CD4-positive, alpha-beta T cell (primary cell): ENCODE measurements around the gene DYSF. TPM values are rescaled to one million over a fixed set of nuclear protein-coding genes. Genes with fewer than 3 reads are reported as not detected.

ENCODE experiments used
- ATAC-seq: fragments of 200-7000 bp; cut with Tn5 transposase; one replicate; pipeline ENCODE4 v1.10.0; 2022; ENCODE audit warnings: mild to moderate bottlenecking; ENCODE audit not compliant: poor library complexity
- CTCF ChIA-PET: fragments of 350-600 bp; sonication (Branson Sonifier 250); formaldehyde crosslinking; loops from one replicate; lab custom pipeline; 2021; ENCODE audit warnings: antibody characterized with exemption, inconsistent platforms; lab: Charles Lee
- POLR2A ChIA-PET: fragments of 350-600 bp; sonication (Branson Sonifier 250); formaldehyde crosslinking; loops from one replicate; lab custom pipeline; 2021; ENCODE audit warnings: antibody characterized with exemption, inconsistent platforms; lab: Charles Lee
- DNase-seq, 14 experiments: peaks; one replicate each; pipeline ENCODE4 v3.0.0-alpha.2; 2013 to 2020; ENCODE audit warnings: mixed read lengths in 2 of 14
- H3K27ac ChIP-seq, 2 donors: one replicate each; pipeline versions ENCODE4 v1.5.1 to v1.7.0; 2013; ENCODE audit warnings: low read length in 2 of 2, low read depth in 1 of 2, mild to moderate bottlenecking in 1 of 2
- H3K27me3 ChIP-seq, 2 experiments: 1 replicate in 1 of 2; 2 replicates in 1 of 2; pipeline versions ENCODE4 v1.6.1 to v1.7.0; 2013; ENCODE audit warnings: low read length in 2 of 2, control low read depth in 1 of 2, mild to moderate bottlenecking in 1 of 2, moderate library complexity in 1 of 2; ENCODE audit not compliant: insufficient read depth in 2 of 2, control insufficient read depth in 1 of 2
- H3K36me3 ChIP-seq: one replicate; pipeline ENCODE4 v1.6.1; 2013; ENCODE audit warnings: low read length, control low read depth; ENCODE audit not compliant: insufficient read depth
- H3K4me1 ChIP-seq: one replicate; pipeline ENCODE4 v1.6.1; 2013; ENCODE audit warnings: low read length, control low read depth; ENCODE audit not compliant: insufficient read depth
- H3K4me3 ChIP-seq: one replicate; pipeline ENCODE4 v1.5.1; 2013; ENCODE audit warnings: mild to moderate bottlenecking, low read length, moderate library complexity
- H3K9me3 ChIP-seq, 2 experiments: 1 replicate in 1 of 2; 2 replicates in 1 of 2; pipeline versions ENCODE4 v1.6.1 to v1.7.0; 2013; ENCODE audit warnings: low read length in 2 of 2, mild to moderate bottlenecking in 2 of 2, control low read depth in 1 of 2, moderate library complexity in 1 of 2; ENCODE audit not compliant: control insufficient read depth in 1 of 2, insufficient read depth in 1 of 2
- H3K27ac Mint-ChIP-seq: one replicate; pipeline ENCODE4 v1.8.0; 2020; ENCODE audit warnings: mixed read lengths
- H3K27me3 Mint-ChIP-seq: one replicate; pipeline ENCODE4 v1.8.0; 2021; ENCODE audit warnings: mixed read lengths
- H3K36me3 Mint-ChIP-seq: one replicate; pipeline ENCODE4 v1.8.0; 2021; ENCODE audit warnings: low read depth, mixed read lengths
- H3K4me1 Mint-ChIP-seq: one replicate; pipeline ENCODE4 v1.8.0; 2021; ENCODE audit warnings: low read depth, mixed read lengths
- H3K4me3 Mint-ChIP-seq: one replicate; pipeline ENCODE4 v1.8.0; 2020; ENCODE audit warnings: mild to moderate bottlenecking, mixed read lengths
- H3K9me3 Mint-ChIP-seq: one replicate; pipeline ENCODE4 v1.8.0; 2020; ENCODE audit warnings: mixed read lengths
- CTCF ChIP-seq: fragments of 200-600 bp; IDR thresholded peaks from one replicate; pipeline ENCODE4 v1.8.0; 2022; ENCODE audit warnings: antibody characterized with exemption, mild to moderate bottlenecking
- intact Hi-C, 2 experiments: fragments of 100-400 bp; cut with DNase I in 1 of 2; cut with micrococcal nuclease in 1 of 2; formaldehyde crosslinking; loops; one replicate each; pipeline versions ENCODE4 v1.15.1 to v1.9.0; 2023 to 2025; cut with DNase I, micrococcal nuclease
- total RNA-seq, 174 experiments: library from RNA in 2 of 174; stranded (reverse) in 2 of 174; gene quantifications; one replicate each; pipeline ENCODE4 v1.2.3 and lab custom pipeline; 2021 to 2026

The DYSF gene
- total RNA-seq, 2 experiments from 2014 or later: 0.27 to 0.31 TPM

- CTCF ChIA-PET: no interaction called here
- no peaks in the 10 kb centered on the region for H3K9me3 Mint-ChIP-seq
- H3K4me1 Mint-ChIP-seq: no peaks in the 10 kb centered on the region
- no peaks in the 10 kb centered on the region for H3K36me3 Mint-ChIP-seq
- Histone ChIP-seq H3K36me3 (no peaks in the 10 kb centered on the region), H3K27ac (no peak overlapping the region), H3K4me1 (no peaks in the 10 kb centered on the region), H3K4me3 (no peak overlapping the region), H3K27me3 (peaks cover under 1 to 7% of the 10 kb centered on the region in 2 experiments), H3K9me3 (no peaks in the 10 kb centered on the region)
- DNase-seq: no peak
- no peak for ATAC-seq
- H3K27me3 Mint-ChIP-seq: peaks cover 15% of the 10 kb centered on the region
- H3K4me3 Mint-ChIP-seq: no peak overlapping the region
- no peak overlapping the region for H3K27ac Mint-ChIP-seq
- no peak for TF ChIP-seq CTCF
- intact Hi-C loops: no loop called here
- POLR2A ChIA-PET: no interaction called here
Observed at GRCh38 chr2:71599038-71599437, 145.7 kb downstream of the DYSF start.

GRCh38 chr2:71599646-71600236, 146.4 kb downstream of the DYSF start:
- ChIA-PET CTCF (no interaction called here), POLR2A (no interaction called here)
- intact Hi-C loops: no loop called here
- no peaks in the 10 kb centered on the region for H3K4me1 Mint-ChIP-seq
- H3K9me3 Mint-ChIP-seq: no peaks in the 10 kb centered on the region
- no peak for DNase-seq
- H3K4me1 ChIP-seq: no peaks in the 10 kb centered on the region
- no peak for ATAC-seq
- H3K4me3 Mint-ChIP-seq: no peak overlapping the region
- no peaks in the 10 kb centered on the region for H3K36me3 ChIP-seq
- no peak overlapping the region for H3K27ac ChIP-seq
- H3K27me3 ChIP-seq: peaks cover 6 to 11% of the 10 kb centered on the region in 2 experiments
- no peak overlapping the region for H3K27ac Mint-ChIP-seq
- no peak for TF ChIP-seq CTCF
- H3K36me3 Mint-ChIP-seq: no peaks in the 10 kb centered on the region
- H3K9me3 ChIP-seq: no peaks in the 10 kb centered on the region
- peaks cover 19% of the 10 kb centered on the region for H3K27me3 Mint-ChIP-seq
- no peak overlapping the region for H3K4me3 ChIP-seq

- no peaks in the 10 kb centered on the region for H3K36me3 Mint-ChIP-seq
- Histone ChIP-seq H3K27me3 (peaks cover 8 to 11% of the 10 kb centered on the region in 2 experiments), H3K4me3 (no peak overlapping the region), H3K36me3 (no peaks in the 10 kb centered on the region), H3K4me1 (no peaks in the 10 kb centered on the region), H3K9me3 (no peaks in the 10 kb centered on the region), H3K27ac (no peak overlapping the region)
- no peak for DNase-seq
- H3K4me1 Mint-ChIP-seq: no peaks in the 10 kb centered on the region
- ATAC-seq: no peak
- H3K27me3 Mint-ChIP-seq: peaks cover 24% of the 10 kb centered on the region
- TF ChIP-seq CTCF: no peak
- H3K27ac Mint-ChIP-seq: no peak overlapping the region
- ChIA-PET POLR2A (no interaction called here), CTCF (no interaction called here)
- H3K9me3 Mint-ChIP-seq: no peaks in the 10 kb centered on the region
- no peak overlapping the region for H3K4me3 Mint-ChIP-seq
- intact Hi-C loops: no loop called here
Observed at GRCh38 chr2:71600555-71600954, 147.2 kb downstream of the DYSF start.
